ENCODE measurements around the gene OR52K1.
"Not testable (repeated sequence)": the region's sequence is repeated elsewhere in the genome, so short reads cannot be mapped to it uniquely, and the experiment has no call there.

The OR52K1 gene

GRCh38 chr11:4511282-4512245 lies 29.1 kb downstream of the OR52K1 start:
- Histone ChIP-seq H3K9ac (ENCODE audit: low read depth, low read length) (no peak overlapping the region), H3K9me3 (ENCODE audit: control insufficient read depth, insufficient read depth, low read length) (no peaks in the 10 kb centered on the region), H3K36me3 (ENCODE audit: insufficient read depth, low read length) (no peaks in the 10 kb centered on the region), H3K4me1 (ENCODE audit: insufficient read depth, low read length) (no peaks in the 10 kb centered on the region)

GRCh38 chr11:4514196-4514595 lies 31.8 kb downstream of the OR52K1 start:
- Histone ChIP-seq H3K36me3 (ENCODE audit: insufficient read depth, low read length) (no peaks in the 10 kb centered on the region), H3K9me3 (ENCODE audit: control insufficient read depth, insufficient read depth, low read length) (no peaks in the 10 kb centered on the region), H3K9ac (ENCODE audit: low read depth, low read length) (no peak overlapping the region), H3K4me1 (ENCODE audit: insufficient read depth, low read length) (no peaks in the 10 kb centered on the region)

GRCh38 chr11:4522339-4522738 lies 39.9 kb downstream of the OR52K1 start:
- no peaks in the 10 kb centered on the region for H3K4me1 ChIP-seq (ENCODE audit: insufficient read depth, low read length)
- no peaks in the 10 kb centered on the region for H3K9me3 ChIP-seq (ENCODE audit: control insufficient read depth, insufficient read depth, low read length)
- H3K9ac ChIP-seq (ENCODE audit: low read depth, low read length): no peak overlapping the region
- no peaks in the 10 kb centered on the region for H3K36me3 ChIP-seq (ENCODE audit: insufficient read depth, low read length)

- no peaks in the 10 kb centered on the region for H3K4me1 ChIP-seq (ENCODE audit: insufficient read depth, low read length)
- no peaks in the 10 kb centered on the region for H3K36me3 ChIP-seq (ENCODE audit: insufficient read depth, low read length)
- no peak overlapping the region for H3K9ac ChIP-seq (ENCODE audit: low read depth, low read length)
- H3K9me3 ChIP-seq (ENCODE audit: control insufficient read depth, insufficient read depth, low read length): no peaks in the 10 kb centered on the region
Observed at GRCh38 chr11:4522752-4523151, 40.3 kb downstream of the OR52K1 start.

GRCh38 chr11:4523666-4524065 lies 41.2 kb downstream of the OR52K1 start:
- Histone ChIP-seq H3K9ac (ENCODE audit: low read depth, low read length) (no peak overlapping the region), H3K4me1 (ENCODE audit: insufficient read depth, low read length) (no peaks in the 10 kb centered on the region), H3K36me3 (ENCODE audit: insufficient read depth, low read length) (no peaks in the 10 kb centered on the region), H3K9me3 (ENCODE audit: control insufficient read depth, insufficient read depth, low read length) (no peaks in the 10 kb centered on the region)

- H3K4me1 ChIP-seq (ENCODE audit: insufficient read depth, low read length): no peaks in the 10 kb centered on the region
- no peaks in the 10 kb centered on the region for H3K9me3 ChIP-seq (ENCODE audit: control insufficient read depth, insufficient read depth, low read length)
- H3K36me3 ChIP-seq (ENCODE audit: insufficient read depth, low read length): no peaks in the 10 kb centered on the region
- H3K9ac ChIP-seq (ENCODE audit: low read depth, low read length): no peak overlapping the region
Observed at GRCh38 chr11:4527926-4528325, 45.5 kb downstream of the OR52K1 start.

GRCh38 chr11:4531686-4532085 lies 49.2 kb downstream of the OR52K1 start:
- H3K36me3 ChIP-seq (ENCODE audit: insufficient read depth, low read length); H3K9me3 ChIP-seq (ENCODE audit: control insufficient read depth, insufficient read depth, low read length): not testable (repeated sequence)

GRCh38 chr11:4539603-4540219 lies 57.3 kb downstream of the OR52K1 start:
- Histone ChIP-seq H3K36me3 (ENCODE audit: insufficient read depth, low read length) (no peaks in the 10 kb centered on the region), H3K9ac (ENCODE audit: low read depth, low read length) (no peak overlapping the region), H3K9me3 (ENCODE audit: control insufficient read depth, insufficient read depth, low read length) (no peaks in the 10 kb centered on the region), H3K4me1 (ENCODE audit: insufficient read depth, low read length) (no peaks in the 10 kb centered on the region)

More at GRCh38 chr11:4531686-4532085, 49.2 kb downstream of the OR52K1 start:
- not testable (repeated sequence) for H3K9ac ChIP-seq (ENCODE audit: low read depth, low read length); H3K4me1 ChIP-seq (ENCODE audit: insufficient read depth, low read length)

GRCh38 chr11:4541071-4541470 lies 58.6 kb downstream of the OR52K1 start:
- Histone ChIP-seq H3K9me3 (ENCODE audit: control insufficient read depth, insufficient read depth, low read length) (no peaks in the 10 kb centered on the region), H3K4me1 (ENCODE audit: insufficient read depth, low read length) (no peaks in the 10 kb centered on the region), H3K36me3 (ENCODE audit: insufficient read depth, low read length) (no peaks in the 10 kb centered on the region), H3K9ac (ENCODE audit: low read depth, low read length) (no peak overlapping the region)
